ENCODE results near the gene RAB25.

The RAB25 gene

GRCh38 chr1:156096640-156097391, 35.9 kb downstream of the RAB25 start:
- H3K36me3 ChIP-seq (ENCODE audit: insufficient read depth, low read length), result no peaks in the 10 kb centered on the region
- no peak overlapping the region for H3K4me3 ChIP-seq
- TF ChIP-seq POLR2AphosphoS5 (IDR thresholded peaks at IDR 0.05; ENCODE audit: borderline replicate concordance, low read depth, low read length), result no peak
- TF ChIP-seq EZH2 (IDR thresholded peaks at IDR 0.05), result no peak
- no peak for TF ChIP-seq FOXP2 (optimal IDR thresholded peaks at IDR 0.05; ENCODE audit: control extremely low read depth, extremely low read length, insufficient read depth)
- no peak for DNase-seq (ENCODE audit: low read depth, low spot score)
- H3K9ac ChIP-seq (ENCODE audit: insufficient read length), result no peak overlapping the region
- no peak overlapping the region for H3K27ac ChIP-seq
- H3K9me3 ChIP-seq (ENCODE audit: low read depth, low read length), result no peaks in the 10 kb centered on the region

- Histone ChIP-seq H3K4me3 (no peak overlapping the region), H3K36me3 (ENCODE audit: insufficient read depth, low read length) (no peaks in the 10 kb centered on the region), H3K9me3 (ENCODE audit: low read depth, low read length) (no peaks in the 10 kb centered on the region), H3K27ac (no peak overlapping the region), H3K9ac (ENCODE audit: insufficient read length) (no peak overlapping the region)
- no peak for DNase-seq (ENCODE audit: low read depth, low spot score)
- TF ChIP-seq POLR2AphosphoS5 (IDR thresholded peaks at IDR 0.05; ENCODE audit: borderline replicate concordance, low read depth, low read length) (no peak), EZH2 (IDR thresholded peaks at IDR 0.05) (no peak), FOXP2 (optimal IDR thresholded peaks at IDR 0.05; ENCODE audit: control extremely low read depth, extremely low read length, insufficient read depth) (no peak)
Measured at GRCh38 chr1:156097499-156098178, 36.7 kb downstream of the RAB25 start.

GRCh38 chr1:156098784-156099183, 37.8 kb downstream of the RAB25 start:
- H3K27ac ChIP-seq, result no peak overlapping the region
- no peaks in the 10 kb centered on the region for H3K9me3 ChIP-seq (ENCODE audit: low read depth, low read length)
- H3K36me3 ChIP-seq (ENCODE audit: insufficient read depth, low read length), result no peaks in the 10 kb centered on the region
- no peak for DNase-seq (ENCODE audit: low read depth, low spot score)
- no peak for TF ChIP-seq POLR2AphosphoS5 (IDR thresholded peaks at IDR 0.05; ENCODE audit: borderline replicate concordance, low read depth, low read length)
- TF ChIP-seq EZH2 (IDR thresholded peaks at IDR 0.05), result no peak
- no peak for TF ChIP-seq FOXP2 (optimal IDR thresholded peaks at IDR 0.05; ENCODE audit: control extremely low read depth, extremely low read length, insufficient read depth)
- no peak overlapping the region for H3K9ac ChIP-seq (ENCODE audit: insufficient read length)
- H3K4me3 ChIP-seq, result no peak overlapping the region

GRCh38 chr1:156099282-156099681, 38.3 kb downstream of the RAB25 start:
- Histone ChIP-seq H3K9me3 (ENCODE audit: low read depth, low read length) (no peaks in the 10 kb centered on the region), H3K4me3 (no peak overlapping the region), H3K27ac (no peak overlapping the region), H3K9ac (ENCODE audit: insufficient read length) (no peak overlapping the region), H3K36me3 (ENCODE audit: insufficient read depth, low read length) (no peaks in the 10 kb centered on the region)
- no peak for DNase-seq (ENCODE audit: low read depth, low spot score)
- TF ChIP-seq FOXP2 (optimal IDR thresholded peaks at IDR 0.05; ENCODE audit: control extremely low read depth, extremely low read length, insufficient read depth), result no peak
- no peak for TF ChIP-seq POLR2AphosphoS5 (IDR thresholded peaks at IDR 0.05; ENCODE audit: borderline replicate concordance, low read depth, low read length)

GRCh38 chr1:156100205-156100995, 39.4 kb downstream of the RAB25 start:
- TF ChIP-seq EZH2 (IDR thresholded peaks at IDR 0.05) (no peak), FOXP2 (optimal IDR thresholded peaks at IDR 0.05; ENCODE audit: control extremely low read depth, extremely low read length, insufficient read depth) (no peak), POLR2AphosphoS5 (IDR thresholded peaks at IDR 0.05; ENCODE audit: borderline replicate concordance, low read depth, low read length) (no peak)
- no peaks in the 10 kb centered on the region for H3K9me3 ChIP-seq (ENCODE audit: low read depth, low read length)
- H3K27ac ChIP-seq, result peak overlapping the region; percentile 50
- H3K9ac ChIP-seq (ENCODE audit: insufficient read length), result no peak overlapping the region
- no peaks in the 10 kb centered on the region for H3K36me3 ChIP-seq (ENCODE audit: insufficient read depth, low read length)
- H3K4me3 ChIP-seq, result no peak overlapping the region
- DNase-seq (ENCODE audit: low read depth, low spot score), result no peak

GRCh38 chr1:156101880-156102279, 40.9 kb downstream of the RAB25 start:
- no peak for DNase-seq (ENCODE audit: low read depth, low spot score)
- Histone ChIP-seq H3K36me3 (ENCODE audit: insufficient read depth, low read length) (no peaks in the 10 kb centered on the region), H3K4me3 (no peak overlapping the region), H3K9ac (ENCODE audit: insufficient read length) (no peak overlapping the region), H3K9me3 (ENCODE audit: low read depth, low read length) (no peaks in the 10 kb centered on the region), H3K27ac (0 out of 2 replicates have a peak overlapping the region, but pooled peaks have one; percentile 31)
- TF ChIP-seq FOXP2 (optimal IDR thresholded peaks at IDR 0.05; ENCODE audit: control extremely low read depth, extremely low read length, insufficient read depth), result no peak
- no peak for TF ChIP-seq POLR2AphosphoS5 (IDR thresholded peaks at IDR 0.05; ENCODE audit: borderline replicate concordance, low read depth, low read length)
- no peak for TF ChIP-seq EZH2 (IDR thresholded peaks at IDR 0.05)

- DNase-seq (ENCODE audit: low read depth, low spot score), result no peak
- Histone ChIP-seq H3K36me3 (ENCODE audit: insufficient read depth, low read length) (no peaks in the 10 kb centered on the region), H3K9me3 (ENCODE audit: low read depth, low read length) (no peaks in the 10 kb centered on the region), H3K9ac (ENCODE audit: insufficient read length) (no peak overlapping the region), H3K4me3 (no peak overlapping the region), H3K27ac (peak overlapping the region; percentile 44)
- TF ChIP-seq POLR2AphosphoS5 (IDR thresholded peaks at IDR 0.05; ENCODE audit: borderline replicate concordance, low read depth, low read length) (no peak), EZH2 (IDR thresholded peaks at IDR 0.05) (no peak), FOXP2 (optimal IDR thresholded peaks at IDR 0.05; ENCODE audit: control extremely low read depth, extremely low read length, insufficient read depth) (no peak)
Measured at GRCh38 chr1:156102633-156103511, 41.9 kb downstream of the RAB25 start.
